Activated CD8-positive, alpha-beta T cell treated with anti-CD3 and anti-CD28 coated beads for 36 hours (primary cell): ENCODE measurements around the gene TCHP. TPM values are rescaled to one million over a fixed set of nuclear protein-coding genes. Genes with fewer than 3 reads are reported as not detected.

Source experiments
- ATAC-seq: fragments of 200-7000 bp; cut with Tn5 transposase; one replicate; pipeline ENCODE4 v1.10.0; 2021; ENCODE audit warnings: mild to moderate bottlenecking, moderate library complexity
- CTCF ChIA-PET: fragments of 350-600 bp; sonication (Branson Sonifier 250); formaldehyde crosslinking; loops from one replicate; lab custom pipeline; 2021; ENCODE audit warnings: antibody characterized with exemption; lab: Charles Lee
- POLR2A ChIA-PET: fragments of 350-600 bp; sonication (Branson Sonifier 250); formaldehyde crosslinking; loops from one replicate; lab custom pipeline; 2021; ENCODE audit warnings: antibody characterized with exemption; lab: Charles Lee
- DNase-seq: peaks from one replicate; pipeline ENCODE4 v3.0.0-alpha.2; 2020
- H3K27ac Mint-ChIP-seq: one replicate; pipeline ENCODE4 v1.8.0; 2021; ENCODE audit warnings: mild to moderate bottlenecking, mixed read lengths
- H3K27me3 Mint-ChIP-seq: one replicate; pipeline ENCODE4 v1.8.0; 2021; ENCODE audit warnings: mixed read lengths
- H3K36me3 Mint-ChIP-seq: one replicate; pipeline ENCODE4 v1.8.0; 2021; ENCODE audit warnings: low read depth, mixed read lengths
- H3K4me1 Mint-ChIP-seq: one replicate; pipeline ENCODE4 v1.8.0; 2021; ENCODE audit warnings: low read depth, mixed read lengths
- H3K4me3 Mint-ChIP-seq: one replicate; pipeline ENCODE4 v1.8.0; 2021; ENCODE audit warnings: mild to moderate bottlenecking, moderate library complexity, mixed read lengths
- H3K9me3 Mint-ChIP-seq: one replicate; pipeline ENCODE4 v1.8.0; 2021; ENCODE audit warnings: mixed read lengths
- CTCF ChIP-seq: fragments of 200-600 bp; IDR thresholded peaks from one replicate; pipeline ENCODE4 v1.8.0; 2022; ENCODE audit warnings: antibody characterized with exemption, mild to moderate bottlenecking
- intact Hi-C: fragments of 100-400 bp; cut with micrococcal nuclease; formaldehyde crosslinking; loops from one replicate; pipeline ENCODE4 v1.10.0; 2022
- total RNA-seq, 2 experiments: library from RNA; stranded (reverse); gene quantifications; one replicate each; pipeline ENCODE4 v1.2.3, GENCODE V29; 2021

Gene TCHP
- total RNA-seq, 2 experiments from 2014 or later, result 19.9 to 21.0 TPM

- H3K36me3 Mint-ChIP-seq, result no peaks in the 10 kb centered on the region
- TF ChIP-seq CTCF, result no peak
- ChIA-PET POLR2A (interaction anchor here (0.6 kb wide), 1 partner anchor 26 kb away, joined by 3 read pairs; no protein-coding TSS in a partner anchor), CTCF (interaction anchor here (0.6 to 4.4 kb wide), 5 partner anchors 9 to 724 kb away, joined by 3 to 28 read pairs (median 4); no protein-coding TSS in a partner anchor)
- H3K4me3 Mint-ChIP-seq, result peak overlapping the region; percentile 96
- ATAC-seq (no peak), DNase-seq (no peak)
- H3K4me1 Mint-ChIP-seq, result peaks cover 35% of the 10 kb centered on the region
- H3K27ac Mint-ChIP-seq, result peak overlapping the region; percentile 87
- intact Hi-C loops, result loop anchor here (2.0 kb wide), 1 partner anchor 75 kb away; no protein-coding TSS in a partner anchor
- no peaks in the 10 kb centered on the region for H3K9me3 Mint-ChIP-seq
- no peaks in the 10 kb centered on the region for H3K27me3 Mint-ChIP-seq
These were observed 20.6 kb upstream of the TCHP start for GRCh38 chr12:109879351-109880042.

- ATAC-seq (peak; percentile 98), DNase-seq (peak; percentile 85)
- peak; percentile 34 for TF ChIP-seq CTCF
- Mint-ChIP-seq H3K9me3 (no peaks in the 10 kb centered on the region), H3K27ac (peak within 1 kb of the TSS; percentile 87), H3K36me3 (no peaks in the 10 kb centered on the region), H3K4me1 (peaks cover 33% of the 10 kb centered on the region), H3K27me3 (no peaks in the 10 kb centered on the region), H3K4me3 (peak within 1 kb of the TSS; percentile 96)
- intact Hi-C loops, result loop anchor here (2.0 kb wide), 1 partner anchor 75 kb away; no protein-coding TSS in a partner anchor
- ChIA-PET CTCF (interaction anchor here (0.6 to 4.4 kb wide), 5 partner anchors 15 to 725 kb away, joined by 3 to 28 read pairs (median 3); partner anchors contain the start of gene TCHP), POLR2A (no interaction called here)
These were observed 19.8 kb upstream of the TCHP start, which contains the start of gene GLTP for GRCh38 chr12:109880043-109880931. GLTP (minus strand) TSS chr12:109880541; CDS start chr12:109880374, 167 bp downstream.

- Mint-ChIP-seq H3K36me3 (no peaks in the 10 kb centered on the region), H3K4me3 (peak overlapping the region; percentile 73), H3K9me3 (no peaks in the 10 kb centered on the region), H3K27ac (peak overlapping the region; percentile 30), H3K27me3 (no peaks in the 10 kb centered on the region), H3K4me1 (peaks cover 30% of the 10 kb centered on the region)
- ChIA-PET POLR2A (no interaction called here), CTCF (interaction anchor here (0.7 to 2.9 kb wide), 5 partner anchors 15 to 75 kb away, joined by 3 to 10 read pairs (median 3); partner anchors contain the start of gene TCHP)
- DNase-seq (no peak), ATAC-seq (no peak)
- no peak for TF ChIP-seq CTCF
- intact Hi-C loops, result loop anchor here (2.0 kb wide), 1 partner anchor 76 kb away; no protein-coding TSS in a partner anchor
These were observed 19.1 kb upstream of the TCHP start for GRCh38 chr12:109880938-109881337.

GRCh38 chr12:109881752-109882151, 18.3 kb upstream of the TCHP start:
- no peaks in the 10 kb centered on the region for H3K27me3 Mint-ChIP-seq
- H3K4me1 Mint-ChIP-seq, result peaks cover 30% of the 10 kb centered on the region
- CTCF ChIA-PET, result interaction anchor here (1.0 to 2.9 kb wide), 2 partner anchors 37 to 76 kb away, joined by 3 to 10 read pairs; no protein-coding TSS in a partner anchor
- no peak for TF ChIP-seq CTCF
- no peaks in the 10 kb centered on the region for H3K36me3 Mint-ChIP-seq
- H3K27ac Mint-ChIP-seq, result no peak overlapping the region
- intact Hi-C loops, result loop anchor here (2.0 kb wide), 1 partner anchor 77 kb away; no protein-coding TSS in a partner anchor
- H3K4me3 Mint-ChIP-seq, result peak overlapping the region; percentile 73
- no peak for DNase-seq
- no peaks in the 10 kb centered on the region for H3K9me3 Mint-ChIP-seq
- POLR2A ChIA-PET, result interaction anchor here (1.6 kb wide), 1 partner anchor 18 kb away, joined by 10 read pairs; the partner anchor contains the start of gene TCHP
- no peak for ATAC-seq
